Cardiac muscle cell (in vitro differentiated cells and primary cell): ENCODE results near the gene ADK. TPM values are rescaled to one million over a fixed set of nuclear protein-coding genes. Genes with fewer than 3 reads are reported as not detected.

Source experiments
- DNase-seq, 2 donors: peaks; one replicate each; pipeline versions ENCODE4 v3.0.0 to v3.0.0-alpha.2; 2010 to 2017; ENCODE audit warnings: low read depth in 1 of 2, low spot score in 1 of 2
- H3K27ac ChIP-seq: fragments of 200-600 bp; sonication (generic); 2 replicates; pipeline ENCODE4 v1.5.1; 2016
- H3K27me3 ChIP-seq: fragments of 200-600 bp; sonication (generic); 2 replicates; pipeline ENCODE4 v1.6.0; 2016; ENCODE audit warnings: control low read depth
- H3K36me3 ChIP-seq: fragments of 200-600 bp; sonication (generic); 2 replicates; pipeline ENCODE4 v1.5.1; 2016; ENCODE audit warnings: control low read depth
- H3K4me1 ChIP-seq: fragments of 200-600 bp; sonication (generic); 2 replicates; pipeline ENCODE4 v1.8.1; 2017; ENCODE audit warnings: low read depth, mild to moderate bottlenecking, mixed run types
- H3K4me3 ChIP-seq: fragments of 200-600 bp; sonication (generic); 2 replicates; pipeline ENCODE4 v1.5.1; 2016; ENCODE audit warnings: mild to moderate bottlenecking
- H3K9me3 ChIP-seq: fragments of 200-600 bp; sonication (generic); 2 replicates; pipeline ENCODE4 v1.5.1; 2017; ENCODE audit warnings: low read depth, mild to moderate bottlenecking, control low read depth
- CTCF ChIP-seq: IDR thresholded peaks from 2 replicates; pipeline ENCODE4 v1.5.1; 2012; ENCODE audit warnings: low read depth, mild to moderate bottlenecking, low read length
- polyA plus RNA-seq: library from polyadenylated mRNA; unstranded; fragments of >200 nt; fragmentation: Nextera tagmentation; extraction: Ambion mirVana; gene quantifications from 2 replicates; pipeline ENCODE4 v1.2.1, GENCODE V29; 2016
- total RNA-seq: library from RNA; depleted of rRNA; stranded (reverse); fragments of >200 nt; gene quantifications from 2 replicates; pipeline ENCODE4 v1.2.3, GENCODE V29; 2016

The ADK gene
- total and polyA plus RNA-seq, 2 experiments from 2014 or later, result 24.8 to 57.4 TPM

GRCh38 chr10:74300666-74301065 is 149.6 kb downstream of the ADK start:
- Histone ChIP-seq H3K27ac (peak overlapping the region; percentile 44), H3K27me3 (no peaks in the 10 kb centered on the region), H3K36me3 (no peaks in the 10 kb centered on the region), H3K9me3 (no peaks in the 10 kb centered on the region), H3K4me3 (no peak overlapping the region), H3K4me1 (no peaks in the 10 kb centered on the region)
- DNase-seq, result no peak
- TF ChIP-seq CTCF, result no peak

GRCh38 chr10:74305730-74306129 is 154.7 kb downstream of the ADK start:
- no peak overlapping the region for H3K4me3 ChIP-seq
- no peak for DNase-seq
- no peak for TF ChIP-seq CTCF
- no peaks in the 10 kb centered on the region for H3K9me3 ChIP-seq
- no peaks in the 10 kb centered on the region for H3K36me3 ChIP-seq
- no peaks in the 10 kb centered on the region for H3K27me3 ChIP-seq
- peaks cover 30% of the 10 kb centered on the region for H3K4me1 ChIP-seq
- H3K27ac ChIP-seq, result no peak overlapping the region

- no peaks in the 10 kb centered on the region for H3K36me3 ChIP-seq
- no peak overlapping the region for H3K27ac ChIP-seq
- H3K4me3 ChIP-seq, result no peak overlapping the region
- no peaks in the 10 kb centered on the region for H3K9me3 ChIP-seq
- peaks cover 30% of the 10 kb centered on the region for H3K4me1 ChIP-seq
- no peak for TF ChIP-seq CTCF
- no peaks in the 10 kb centered on the region for H3K27me3 ChIP-seq
- DNase-seq, result no peak
Measured at GRCh38 chr10:74306227-74306982, 155.4 kb downstream of the ADK start.

- Histone ChIP-seq H3K4me3 (no peak overlapping the region), H3K4me1 (peaks cover 30% of the 10 kb centered on the region), H3K27me3 (no peaks in the 10 kb centered on the region), H3K27ac (no peak overlapping the region), H3K9me3 (no peaks in the 10 kb centered on the region), H3K36me3 (no peaks in the 10 kb centered on the region)
- no peak for DNase-seq
- no peak for TF ChIP-seq CTCF
Measured at GRCh38 chr10:74307061-74307651, 156.1 kb downstream of the ADK start.

GRCh38 chr10:74310652-74311257 is 159.7 kb downstream of the ADK start:
- DNase-seq, result no peak
- no peaks in the 10 kb centered on the region for H3K9me3 ChIP-seq
- no peaks in the 10 kb centered on the region for H3K36me3 ChIP-seq
- H3K4me3 ChIP-seq, result no peak overlapping the region
- no peak overlapping the region for H3K27ac ChIP-seq
- no peaks in the 10 kb centered on the region for H3K27me3 ChIP-seq
- no peak for TF ChIP-seq CTCF
- H3K4me1 ChIP-seq, result peaks cover 30% of the 10 kb centered on the region
